ENCODE data around the gene UFSP2.

DNA sequence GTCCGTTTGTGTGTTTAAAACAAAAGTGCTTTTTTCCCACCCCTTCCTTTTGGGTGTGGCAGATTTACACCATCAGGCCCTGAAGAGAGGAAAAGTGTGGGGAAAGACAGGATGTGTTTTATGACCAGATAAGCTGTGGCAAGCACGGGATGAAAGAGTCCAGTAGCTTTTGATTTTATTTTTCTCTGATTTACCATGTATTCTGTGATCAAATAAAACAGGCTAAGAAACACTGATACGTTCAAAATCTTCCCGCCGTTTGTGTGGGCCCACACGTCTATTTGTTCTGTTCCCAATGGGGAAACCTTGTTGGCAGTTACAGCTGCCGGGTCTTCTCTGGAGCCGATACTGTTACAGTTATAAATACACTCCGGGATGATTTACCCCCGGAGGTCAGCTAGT, 40.8 kb downstream of the UFSP2 start:
- no peak for TF ChIP-seq POLR2A (IDR thresholded peaks at IDR 0.05)
- TF ChIP-seq, protein P1, sequence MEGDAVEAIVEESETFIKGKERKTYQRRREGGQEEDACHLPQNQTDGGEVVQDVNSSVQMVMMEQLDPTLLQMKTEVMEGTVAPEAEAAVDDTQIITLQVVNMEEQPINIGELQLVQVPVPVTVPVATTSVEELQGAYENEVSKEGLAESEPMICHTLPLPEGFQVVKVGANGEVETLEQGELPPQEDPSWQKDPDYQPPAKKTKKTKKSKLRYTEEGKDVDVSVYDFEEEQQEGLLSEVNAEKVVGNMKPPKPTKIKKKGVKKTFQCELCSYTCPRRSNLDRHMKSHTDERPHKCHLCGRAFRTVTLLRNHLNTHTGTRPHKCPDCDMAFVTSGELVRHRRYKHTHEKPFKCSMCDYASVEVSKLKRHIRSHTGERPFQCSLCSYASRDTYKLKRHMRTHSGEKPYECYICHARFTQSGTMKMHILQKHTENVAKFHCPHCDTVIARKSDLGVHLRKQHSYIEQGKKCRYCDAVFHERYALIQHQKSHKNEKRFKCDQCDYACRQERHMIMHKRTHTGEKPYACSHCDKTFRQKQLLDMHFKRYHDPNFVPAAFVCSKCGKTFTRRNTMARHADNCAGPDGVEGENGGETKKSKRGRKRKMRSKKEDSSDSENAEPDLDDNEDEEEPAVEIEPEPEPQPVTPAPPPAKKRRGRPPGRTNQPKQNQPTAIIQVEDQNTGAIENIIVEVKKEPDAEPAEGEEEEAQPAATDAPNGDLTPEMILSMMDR (IDR thresholded peaks at IDR 0.05), result no peak
- TF ChIP-seq POLR2AphosphoS5 (IDR thresholded peaks at IDR 0.05), result no peak
- no peak for TF ChIP-seq EP300 (IDR thresholded peaks at IDR 0.05)

Data from sigmoid colon (tissue), 4 donors.